BE2C (cell line): Measurements from ENCODE around the gene ARL11.
A peak's percentile ranks its signal among the peaks of the same experiment; 100 is the strongest.

Experiments used
- DNase-seq: peaks from one replicate; pipeline ENCODE4 v3.0.0-alpha.2; 2020
- H3K27me3 ChIP-seq: fragments of 250-450 bp; sonication (Bioruptor Pico); 2 replicates; pipeline ENCODE4 v1.5.1; 2020; ENCODE audit warnings: mild to moderate bottlenecking
- H3K36me3 ChIP-seq: fragments of 250-450 bp; sonication (Bioruptor Pico); 2 replicates; pipeline ENCODE4 v1.5.1; 2020; ENCODE audit warnings: mild to moderate bottlenecking
- H3K4me1 ChIP-seq: fragments of 250-450 bp; sonication (Bioruptor Pico); 2 replicates; pipeline ENCODE4 v1.5.1; 2020
- H3K4me3 ChIP-seq: 2 replicates; pipeline ENCODE4 v1.5.1; 2011; ENCODE audit warnings: low read depth, low read length
- H3K9me3 ChIP-seq: fragments of 250-450 bp; sonication (Bioruptor Pico); 2 replicates; pipeline ENCODE4 v1.5.1; 2020
- CTCF ChIP-seq: IDR thresholded peaks from 2 replicates; pipeline ENCODE4 v1.5.1; 2012; ENCODE audit warnings: mild to moderate bottlenecking, low read depth, low read length

ARL11 gene

GRCh38 chr13:49657241-49657641 lies 28.9 kb downstream of the ARL11 start:
- Histone ChIP-seq H3K9me3 (no peaks in the 10 kb centered on the region), H3K4me3 (no peak overlapping the region), H3K4me1 (peaks cover 10% of the 10 kb centered on the region), H3K27me3 (no peaks in the 10 kb centered on the region), H3K36me3 (peaks cover 19% of the 10 kb centered on the region)
- DNase-seq: no peak
- TF ChIP-seq CTCF: no peak

- peaks cover 52% of the 10 kb centered on the region for H3K36me3 ChIP-seq
- no peak for DNase-seq
- TF ChIP-seq CTCF: no peak
These were observed 36.3 kb downstream of the ARL11 start for GRCh38 chr13:49664606-49665005.

GRCh38 chr13:49667773-49668172 lies 39.5 kb downstream of the ARL11 start:
- Histone ChIP-seq H3K9me3 (no peaks in the 10 kb centered on the region), H3K4me3 (no peak overlapping the region), H3K27me3 (no peaks in the 10 kb centered on the region), H3K4me1 (no peaks in the 10 kb centered on the region; the same call in 1 of the 2 replicates), H3K36me3 (peaks cover 32% of the 10 kb centered on the region)
- TF ChIP-seq CTCF: no peak
- no peak for DNase-seq

More at GRCh38 chr13:49664606-49665005, 36.3 kb downstream of the ARL11 start:
- H3K4me1 ChIP-seq: no peaks in the 10 kb centered on the region
- no peaks in the 10 kb centered on the region for H3K27me3 ChIP-seq
- H3K4me3 ChIP-seq: no peak overlapping the region
- no peaks in the 10 kb centered on the region for H3K9me3 ChIP-seq

GRCh38 chr13:49669735-49670309 lies 41.5 kb downstream of the ARL11 start:
- Histone ChIP-seq H3K27me3 (no peaks in the 10 kb centered on the region), H3K36me3 (peaks cover 20% of the 10 kb centered on the region), H3K4me3 (no peak overlapping the region), H3K4me1 (no peaks in the 10 kb centered on the region; the same call in 1 of the 2 replicates), H3K9me3 (no peaks in the 10 kb centered on the region)
- TF ChIP-seq CTCF: peak; percentile 78
- peak; percentile 70 for DNase-seq

- H3K9me3 ChIP-seq: no peaks in the 10 kb centered on the region
- no peak for DNase-seq
- no peak overlapping the region for H3K4me3 ChIP-seq
- H3K27me3 ChIP-seq: no peaks in the 10 kb centered on the region
- TF ChIP-seq CTCF: no peak
- H3K36me3 ChIP-seq: peaks cover 25% of the 10 kb centered on the region
- no peaks in the 10 kb centered on the region; the same call in 1 of the 2 replicates for H3K4me1 ChIP-seq
These were observed 42.5 kb downstream of the ARL11 start for GRCh38 chr13:49670828-49671227.

- no peak for DNase-seq
These were observed 48.4 kb downstream of the ARL11 start for GRCh38 chr13:49676581-49677298.

More at GRCh38 chr13:49676581-49677298, 48.4 kb downstream of the ARL11 start:
- H3K9me3 ChIP-seq: peaks cover 4% of the 10 kb centered on the region; the same call in 1 of the 2 replicates
- H3K4me1 ChIP-seq: no peaks in the 10 kb centered on the region
- H3K27me3 ChIP-seq: no peaks in the 10 kb centered on the region
- H3K4me3 ChIP-seq: no peak overlapping the region
- H3K36me3 ChIP-seq: peaks cover 29% of the 10 kb centered on the region
- no peak for TF ChIP-seq CTCF
